ENCODE results near the gene STRIP1.

Gene STRIP1

GRCh38 chr1:110065841-110066240 lies 31.4 kb downstream of the STRIP1 start:
- DNase-seq (ENCODE audit: low spot score): no peak
- no peak for TF ChIP-seq CTCF (IDR thresholded peaks at IDR 0.05; ENCODE audit: extremely low read depth, insufficient read depth, missing control alignments)
- in situ Hi-C loops (cut with MboI; ENCODE audit: low pct_unique_long_range_greater_than_20kb, low sequenced_read_pairs, unreplicated experiment): no loop called here

GRCh38 chr1:110067479-110067892 lies 33.1 kb downstream of the STRIP1 start:
- DNase-seq (ENCODE audit: low spot score): no peak
- in situ Hi-C loops (cut with MboI; ENCODE audit: low pct_unique_long_range_greater_than_20kb, low sequenced_read_pairs, unreplicated experiment): no loop called here
- no peak for TF ChIP-seq CTCF (IDR thresholded peaks at IDR 0.05; ENCODE audit: extremely low read depth, insufficient read depth, missing control alignments)

- in situ Hi-C loops (cut with MboI; ENCODE audit: low pct_unique_long_range_greater_than_20kb, low sequenced_read_pairs, unreplicated experiment): no loop called here
- TF ChIP-seq CTCF (IDR thresholded peaks at IDR 0.05; ENCODE audit: extremely low read depth, insufficient read depth, missing control alignments): no peak
- peak; percentile 47 for DNase-seq (ENCODE audit: low spot score)
These were observed 33.6 kb downstream of the STRIP1 start for GRCh38 chr1:110067893-110068645.

- in situ Hi-C loops (cut with MboI; ENCODE audit: low pct_unique_long_range_greater_than_20kb, low sequenced_read_pairs, unreplicated experiment): no loop called here
- no peak for TF ChIP-seq CTCF (IDR thresholded peaks at IDR 0.05; ENCODE audit: extremely low read depth, insufficient read depth, missing control alignments)
- DNase-seq (ENCODE audit: low spot score): peak; percentile 60
These were observed 34.4 kb downstream of the STRIP1 start for GRCh38 chr1:110068646-110069403.

GRCh38 chr1:110069404-110070281 lies 35.2 kb downstream of the STRIP1 start:
- in situ Hi-C loops (cut with MboI; ENCODE audit: low pct_unique_long_range_greater_than_20kb, low sequenced_read_pairs, unreplicated experiment): no loop called here
- peak; percentile 61 for DNase-seq (ENCODE audit: low spot score)
- TF ChIP-seq CTCF (IDR thresholded peaks at IDR 0.05; ENCODE audit: extremely low read depth, insufficient read depth, missing control alignments): no peak

GRCh38 chr1:110070282-110070669 lies 35.9 kb downstream of the STRIP1 start:
- in situ Hi-C loops (cut with MboI; ENCODE audit: low pct_unique_long_range_greater_than_20kb, low sequenced_read_pairs, unreplicated experiment): no loop called here
- TF ChIP-seq CTCF (IDR thresholded peaks at IDR 0.05; ENCODE audit: extremely low read depth, insufficient read depth, missing control alignments): no peak
- no peak for DNase-seq (ENCODE audit: low spot score)

Data from GM13977 (cell line).